H9 (cell line): ENCODE data around the gene LCNL1. TPM values are rescaled to one million over a fixed set of nuclear protein-coding genes. Genes with fewer than 3 reads are reported as not detected.

Experiments used
- DNase-seq: peaks from one replicate; pipeline ENCODE4 v3.0.0-alpha.2; 2017
- H2AFZ ChIP-seq: one replicate; pipeline ENCODE4 v1.6.1; 2013; ENCODE audit warnings: mild to moderate bottlenecking, low read length, control low read depth, moderate library complexity
- H2AK5ac ChIP-seq: 2 replicates; pipeline ENCODE4 v1.6.1; 2013; ENCODE audit warnings: low read length, control low read depth, mixed read lengths; ENCODE audit not compliant: insufficient read length
- H2BK120ac ChIP-seq: one replicate; pipeline ENCODE4 v1.6.1; 2013; ENCODE audit warnings: low read depth, mild to moderate bottlenecking, low read length, control low read depth, inconsistent platforms; ENCODE audit not compliant: poor library complexity, severe bottlenecking
- H2BK12ac ChIP-seq: 2 replicates; pipeline ENCODE4 v1.6.1; 2013; ENCODE audit warnings: low read length, control low read depth, mixed read lengths, low read depth; ENCODE audit not compliant: insufficient read length
- H2BK15ac ChIP-seq: 2 replicates; pipeline ENCODE4 v1.6.1; 2013; ENCODE audit warnings: low read depth, low read length, control low read depth
- H2BK20ac ChIP-seq: one replicate; pipeline ENCODE4 v1.6.1; 2013; ENCODE audit warnings: low read depth, mild to moderate bottlenecking, low read length, control low read depth, inconsistent platforms; ENCODE audit not compliant: poor library complexity, severe bottlenecking
- H2BK5ac ChIP-seq: 2 replicates; pipeline ENCODE4 v1.6.1; 2013; ENCODE audit warnings: low read length, control low read depth, mixed read lengths; ENCODE audit not compliant: insufficient read length
- H3K14ac ChIP-seq: 2 replicates; pipeline ENCODE4 v1.6.1; 2013; ENCODE audit warnings: low read length, control low read depth; ENCODE audit not compliant: insufficient read depth
- H3K18ac ChIP-seq: 2 replicates; pipeline ENCODE4 v1.6.1; 2013; ENCODE audit warnings: low read depth, mild to moderate bottlenecking, mixed read lengths, low read length, control low read depth; ENCODE audit not compliant: insufficient read length
- H3K23ac ChIP-seq: 2 replicates; pipeline ENCODE4 v1.6.1; 2013; ENCODE audit warnings: low read length, control low read depth, mixed read lengths, low read depth; ENCODE audit not compliant: insufficient read length
- H3K23me2 ChIP-seq: 2 replicates; pipeline ENCODE4 v1.6.1; 2013; ENCODE audit warnings: low read depth, mild to moderate bottlenecking, mixed read lengths, low read length, control low read depth; ENCODE audit not compliant: insufficient read length, poor library complexity, severe bottlenecking
- H3K27ac ChIP-seq: 2 replicates; pipeline ENCODE4 v1.5.1; 2013; ENCODE audit warnings: low read length, control low read depth, mixed read lengths, low read depth; ENCODE audit not compliant: insufficient read length
- H3K27me3 ChIP-seq: 2 replicates; pipeline ENCODE4 v1.6.1; 2013; ENCODE audit warnings: low read length, control low read depth, inconsistent platforms; ENCODE audit not compliant: insufficient read depth
- H3K4ac ChIP-seq: 2 replicates; pipeline ENCODE4 v1.6.1; 2013; ENCODE audit warnings: low read depth, mild to moderate bottlenecking, control low read depth, inconsistent platforms, low read length, moderate library complexity
- H3K4me1 ChIP-seq: 2 replicates; pipeline ENCODE4 v1.6.1; 2013; ENCODE audit warnings: low read length, control low read depth, inconsistent platforms; ENCODE audit not compliant: insufficient read depth
- H3K4me2 ChIP-seq: 2 replicates; pipeline ENCODE4 v1.6.1; 2013; ENCODE audit warnings: low read length, control low read depth, mixed read lengths; ENCODE audit not compliant: insufficient read length, insufficient read depth
- H3K56ac ChIP-seq: 2 replicates; pipeline ENCODE4 v1.6.1; 2013; ENCODE audit warnings: low read depth, mild to moderate bottlenecking, mixed read lengths, low read length, control low read depth; ENCODE audit not compliant: insufficient read length
- H3K79me1 ChIP-seq: 2 replicates; pipeline ENCODE4 v1.6.1; 2013; ENCODE audit warnings: low read depth, mild to moderate bottlenecking, moderate library complexity, low read length, control low read depth, inconsistent platforms; ENCODE audit not compliant: insufficient read depth, poor library complexity, severe bottlenecking
- H3K79me2 ChIP-seq: 2 replicates; pipeline ENCODE4 v1.6.1; 2013; ENCODE audit warnings: low read length, control low read depth, inconsistent platforms; ENCODE audit not compliant: insufficient read depth
- H3K9ac ChIP-seq: 2 replicates; pipeline ENCODE4 v1.6.1; 2013; ENCODE audit warnings: low read length, control low read depth, mixed read lengths; ENCODE audit not compliant: insufficient read length; ENCODE audit errors: extremely low read depth
- H3K9me3 ChIP-seq: one replicate; pipeline ENCODE4 v1.6.1; 2013; ENCODE audit warnings: low read depth, low read length, inconsistent platforms; ENCODE audit not compliant: control insufficient read depth
- H3T11ph ChIP-seq: one replicate; pipeline ENCODE4 v1.6.1; 2013; ENCODE audit warnings: mild to moderate bottlenecking, low read length, control low read depth, inconsistent platforms
- H4K20me1 ChIP-seq: one replicate; pipeline ENCODE4 v1.6.1; 2013; ENCODE audit not compliant: control insufficient read depth, insufficient read length, insufficient read depth
- H4K5ac ChIP-seq: 2 replicates; pipeline ENCODE4 v1.6.1; 2013; ENCODE audit warnings: low read depth, mild to moderate bottlenecking, mixed read lengths, low read length, control low read depth; ENCODE audit not compliant: insufficient read length
- H4K8ac ChIP-seq: replicated peaks from 2 replicates; pipeline ENCODE4 v1.6.1; 2013; ENCODE audit warnings: low read length, control low read depth, mixed read lengths, low read depth; ENCODE audit not compliant: insufficient read length
- H4K91ac ChIP-seq: 2 replicates; pipeline ENCODE4 v1.6.1; 2013; ENCODE audit warnings: low read depth, mild to moderate bottlenecking, moderate library complexity, mixed read lengths, low read length, control low read depth; ENCODE audit not compliant: insufficient read length
- H3K27ac Mint-ChIP-seq, 3 experiments: 2 replicates in 2 of 3; 3 replicates in 1 of 3; pipeline ENCODE4 v1.8.0; 2020 to 2021; ENCODE audit warnings: mixed read lengths in 3 of 3, mild to moderate bottlenecking in 1 of 3, moderate library complexity in 1 of 3
- H3K27me3 Mint-ChIP-seq: 2 replicates; pipeline ENCODE4 v1.8.0; 2021; ENCODE audit warnings: low read depth, mild to moderate bottlenecking, moderate library complexity, mixed read lengths
- H3K36me3 Mint-ChIP-seq, 3 experiments: 2 replicates in 2 of 3; 3 replicates in 1 of 3; pipeline ENCODE4 v1.8.0; 2020 to 2021; ENCODE audit warnings: low read depth in 3 of 3, mixed read lengths in 3 of 3; ENCODE audit not compliant: insufficient read depth in 1 of 3
- H3K4me1 Mint-ChIP-seq, 2 experiments: 2 replicates each; pipeline ENCODE4 v1.8.0; 2020; ENCODE audit warnings: mixed read lengths in 2 of 2
- H3K4me3 Mint-ChIP-seq, 2 experiments: 2 replicates in 1 of 2; 3 replicates in 1 of 2; pipeline ENCODE4 v1.8.0; 2020 to 2021; ENCODE audit warnings: mild to moderate bottlenecking in 2 of 2, mixed read lengths in 2 of 2, moderate library complexity in 1 of 2
- H3K9me3 Mint-ChIP-seq, 2 experiments: 2 replicates in 1 of 2; 3 replicates in 1 of 2; pipeline ENCODE4 v1.8.0; 2020; ENCODE audit warnings: mild to moderate bottlenecking in 2 of 2, mixed read lengths in 2 of 2, moderate library complexity in 1 of 2
- WGBS: extraction: QIAGEN DNeasy Blood & Tissue Kit; methylation state at CpG from one replicate; pipeline ENCODE4 v1.1.7; 2013; ENCODE audit warnings: missing lambda C conversion rate, low lambda C conversion rate, mixed read lengths; ENCODE audit not compliant: insufficient read length; ENCODE audit errors: extremely low coverage; 5-methylcytosine and 5-hydroxymethylcytosine counted together
- total RNA-seq: library from RNA; stranded (reverse); gene quantifications from 2 replicates; pipeline ENCODE4 v1.2.1, GENCODE V29; 2021
- TF ChIP-seq, protein P1 (sequence below): fragments of 200-600 bp; sonication (generic); conservative IDR thresholded peaks from 3 replicates; pipeline ENCODE4 v1.8.0; 2021; ENCODE audit warnings: antibody characterized with exemption, mild to moderate bottlenecking

LCNL1 gene
- total RNA-seq, 1 experiment from 2014 or later: 0.20 TPM

DNA sequence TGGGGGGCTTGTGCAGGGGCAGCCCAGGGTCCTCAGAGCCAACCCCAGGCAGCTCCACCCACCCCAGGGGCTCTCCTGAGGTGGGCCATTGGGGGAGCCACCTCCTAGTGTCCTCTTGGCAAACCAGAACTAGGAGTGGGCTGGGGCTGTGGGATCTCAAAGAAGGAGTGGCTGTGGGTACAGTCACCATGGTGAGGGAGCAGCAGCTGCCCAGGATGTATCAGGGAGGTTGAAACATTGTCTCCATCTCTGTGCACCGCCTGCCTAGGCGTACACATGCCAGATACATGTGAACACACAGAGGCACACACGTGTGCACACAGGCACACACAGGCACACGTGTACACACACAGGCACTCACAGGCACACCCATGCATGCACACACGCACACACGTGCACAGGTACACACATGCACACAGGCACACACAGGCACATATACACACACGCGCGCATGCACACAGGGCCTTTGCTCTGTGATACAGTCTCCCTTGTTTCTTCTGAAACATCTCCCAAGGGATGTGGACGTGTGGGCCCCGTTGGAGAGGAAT lies 20.0 kb upstream of the LCNL1 start:
- Histone ChIP-seq H3K27ac (no peak overlapping the region), H2BK20ac (no peak overlapping the region), H3K79me1 (no peaks in the 10 kb centered on the region), H3K4me2 (no peak overlapping the region), H3K27me3 (no peaks in the 10 kb centered on the region), H3K23ac (no peak overlapping the region), H3K14ac (no peak overlapping the region), H3K23me2 (no peaks in the 10 kb centered on the region), H2AK5ac (no peak overlapping the region), H3K9ac (no peak overlapping the region), H4K5ac (no peak overlapping the region), H3K18ac (no peak overlapping the region), H2AFZ (no peak overlapping the region), H2BK5ac (no peak overlapping the region), H3K79me2 (no peaks in the 10 kb centered on the region), H3K9me3 (no peaks in the 10 kb centered on the region), H2BK12ac (no peak overlapping the region), H4K91ac (no peak overlapping the region), H3T11ph (no peak overlapping the region), H2BK15ac (no peak overlapping the region), H2BK120ac (no peak overlapping the region), H4K8ac (no peak overlapping the region), H3K56ac (no peak overlapping the region), H3K4ac (no peak overlapping the region), H3K4me1 (peaks cover 2% of the 10 kb centered on the region; the same call in 1 of the 2 replicates), H4K20me1 (peaks cover 1% of the 10 kb centered on the region)
- H3K9me3 Mint-ChIP-seq: no peaks in the 10 kb centered on the region
- TF ChIP-seq, protein P1, sequence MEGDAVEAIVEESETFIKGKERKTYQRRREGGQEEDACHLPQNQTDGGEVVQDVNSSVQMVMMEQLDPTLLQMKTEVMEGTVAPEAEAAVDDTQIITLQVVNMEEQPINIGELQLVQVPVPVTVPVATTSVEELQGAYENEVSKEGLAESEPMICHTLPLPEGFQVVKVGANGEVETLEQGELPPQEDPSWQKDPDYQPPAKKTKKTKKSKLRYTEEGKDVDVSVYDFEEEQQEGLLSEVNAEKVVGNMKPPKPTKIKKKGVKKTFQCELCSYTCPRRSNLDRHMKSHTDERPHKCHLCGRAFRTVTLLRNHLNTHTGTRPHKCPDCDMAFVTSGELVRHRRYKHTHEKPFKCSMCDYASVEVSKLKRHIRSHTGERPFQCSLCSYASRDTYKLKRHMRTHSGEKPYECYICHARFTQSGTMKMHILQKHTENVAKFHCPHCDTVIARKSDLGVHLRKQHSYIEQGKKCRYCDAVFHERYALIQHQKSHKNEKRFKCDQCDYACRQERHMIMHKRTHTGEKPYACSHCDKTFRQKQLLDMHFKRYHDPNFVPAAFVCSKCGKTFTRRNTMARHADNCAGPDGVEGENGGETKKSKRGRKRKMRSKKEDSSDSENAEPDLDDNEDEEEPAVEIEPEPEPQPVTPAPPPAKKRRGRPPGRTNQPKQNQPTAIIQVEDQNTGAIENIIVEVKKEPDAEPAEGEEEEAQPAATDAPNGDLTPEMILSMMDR: no peak
- H3K27me3 Mint-ChIP-seq: peaks cover 17% of the 10 kb centered on the region
- no peaks in the 10 kb centered on the region for H3K36me3 Mint-ChIP-seq
- no CpG with 5 or more reads among the region's 11 CpGs for WGBS
- DNase-seq: no peak
- H3K27ac Mint-ChIP-seq: no peak overlapping the region; a peak in 1 of 7 replicates
- H3K4me3 Mint-ChIP-seq: no peak overlapping the region
- H3K4me1 Mint-ChIP-seq: peaks cover 7 to 15% of the 10 kb centered on the region in 2 experiments
